Endodermal cell (in vitro differentiated cells): ENCODE data around the gene ABHD10. TPM values are rescaled to one million over a fixed set of nuclear protein-coding genes. Genes with fewer than 3 reads are reported as not detected.

Experiments
- DNase-seq: peaks from one replicate; pipeline ENCODE4 v3.0.0-alpha.2; 2017
- H3K27ac ChIP-seq: 2 replicates; pipeline ENCODE4 v1.5.1; 2013; ENCODE audit warnings: mild to moderate bottlenecking, low read depth, low read length, moderate library complexity
- H3K27me3 ChIP-seq: 2 replicates; pipeline ENCODE4 v1.6.1; 2013; ENCODE audit warnings: mild to moderate bottlenecking, low read length, moderate library complexity; ENCODE audit not compliant: insufficient read depth, control insufficient read depth, poor library complexity, severe bottlenecking
- H3K36me3 ChIP-seq: 2 replicates; pipeline ENCODE4 v1.7.0; 2013; ENCODE audit warnings: mild to moderate bottlenecking, low read length, moderate library complexity; ENCODE audit not compliant: control insufficient read depth, insufficient read depth
- H3K4me1 ChIP-seq: one replicate; pipeline ENCODE4 v1.7.0; 2013; ENCODE audit warnings: low read length; ENCODE audit not compliant: control insufficient read depth, insufficient read depth
- H3K4me3 ChIP-seq: 2 replicates; pipeline ENCODE4 v1.5.1; 2013; ENCODE audit warnings: mild to moderate bottlenecking, low read length, moderate library complexity
- H3K9ac ChIP-seq: 2 replicates; pipeline ENCODE4 v1.6.1; 2013; ENCODE audit warnings: mild to moderate bottlenecking, low read length, moderate library complexity; ENCODE audit not compliant: poor library complexity, severe bottlenecking; ENCODE audit errors: extremely low read depth
- H3K9me3 ChIP-seq: 2 replicates; pipeline ENCODE4 v1.6.1; 2013; ENCODE audit warnings: mild to moderate bottlenecking, low read length, moderate library complexity; ENCODE audit not compliant: control insufficient read depth
- H3K27ac Mint-ChIP-seq: 2 replicates; pipeline ENCODE4 v1.8.0; 2020; ENCODE audit warnings: mixed read lengths
- H3K27me3 Mint-ChIP-seq: 2 replicates; pipeline ENCODE4 v1.8.0; 2021; ENCODE audit warnings: mild to moderate bottlenecking, mixed read lengths; ENCODE audit not compliant: insufficient read depth
- H3K36me3 Mint-ChIP-seq: 2 replicates; pipeline ENCODE4 v1.8.0; 2020; ENCODE audit warnings: low read depth, mixed read lengths
- H3K4me1 Mint-ChIP-seq: 2 replicates; pipeline ENCODE4 v1.8.0; 2020; ENCODE audit warnings: mixed read lengths
- H3K4me3 Mint-ChIP-seq: 2 replicates; pipeline ENCODE4 v1.8.0; 2020; ENCODE audit warnings: mild to moderate bottlenecking, moderate library complexity, mixed read lengths
- H3K9me3 Mint-ChIP-seq: 2 replicates; pipeline ENCODE4 v1.8.0; 2020; ENCODE audit warnings: mild to moderate bottlenecking, mixed read lengths
- WGBS, 2 experiments: methylation state at CpG; one replicate each; pipeline versions ENCODE4 v1.1.5 to v1.1.7; 2013; ENCODE audit warnings: missing lambda C conversion rate in 2 of 2, mixed read lengths in 1 of 2; ENCODE audit not compliant: insufficient coverage in 1 of 2, insufficient read length in 1 of 2; 5-methylcytosine and 5-hydroxymethylcytosine counted together
- total RNA-seq, 2 donors: library from RNA; stranded (reverse); fragmentation: NEBNext Ultra II Directional in 1 of 2; extraction: Animal tissue kit (Norgen Biotek cat#: 25700) in 1 of 2; gene quantifications; 2 replicates in 1 of 2; 3 replicates in 1 of 2; pipeline ENCODE4 v1.2.1, GENCODE V29; 2021
- TF ChIP-seq, protein P1 (sequence below): fragments of 200-600 bp; sonication (generic); conservative IDR thresholded peaks from 2 replicates; pipeline ENCODE4 v1.5.0; 2021; ENCODE audit warnings: antibody characterized with exemption, mild to moderate bottlenecking

Gene ABHD10
- total RNA-seq, 2 donors from 2014 or later = 27.9 to 38.1 TPM

DNA sequence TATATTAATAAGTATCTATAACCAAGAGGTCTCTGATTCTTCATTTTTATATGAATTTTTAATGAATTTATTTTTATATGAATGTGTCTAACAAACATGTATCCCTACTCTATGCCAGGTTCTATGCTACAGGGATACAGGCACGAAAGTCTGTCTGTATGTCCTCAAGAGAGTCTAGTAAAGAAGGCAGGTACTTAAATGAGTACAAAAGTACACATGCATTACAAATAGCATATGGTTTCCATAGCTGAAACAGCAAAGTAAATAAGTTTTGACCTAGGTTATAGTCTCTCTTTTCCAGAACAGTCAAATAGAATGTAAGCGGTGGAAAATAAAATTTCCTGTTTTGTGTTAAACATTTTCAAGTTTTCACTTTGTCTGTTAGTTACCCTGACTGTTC is 13.3 kb upstream of the ABHD10 start:
- H3K36me3 ChIP-seq = peaks cover 68% of the 10 kb centered on the region
- 84 to 98% methylated on average over 2 of the region's 2 CpGs for WGBS, 2 experiments
- Mint-ChIP-seq H3K4me1 (peaks cover 9% of the 10 kb centered on the region), H3K9me3 (no peaks in the 10 kb centered on the region), H3K36me3 (peaks cover 43% of the 10 kb centered on the region), H3K27me3 (no peaks in the 10 kb centered on the region), H3K27ac (no peak overlapping the region), H3K4me3 (no peak overlapping the region)
- no peak overlapping the region for H3K4me3 ChIP-seq
- no peak overlapping the region for H3K27ac ChIP-seq
- DNase-seq = no peak
- no peak overlapping the region for H3K9ac ChIP-seq
- H3K4me1 ChIP-seq = no peaks in the 10 kb centered on the region
- TF ChIP-seq, protein P1, sequence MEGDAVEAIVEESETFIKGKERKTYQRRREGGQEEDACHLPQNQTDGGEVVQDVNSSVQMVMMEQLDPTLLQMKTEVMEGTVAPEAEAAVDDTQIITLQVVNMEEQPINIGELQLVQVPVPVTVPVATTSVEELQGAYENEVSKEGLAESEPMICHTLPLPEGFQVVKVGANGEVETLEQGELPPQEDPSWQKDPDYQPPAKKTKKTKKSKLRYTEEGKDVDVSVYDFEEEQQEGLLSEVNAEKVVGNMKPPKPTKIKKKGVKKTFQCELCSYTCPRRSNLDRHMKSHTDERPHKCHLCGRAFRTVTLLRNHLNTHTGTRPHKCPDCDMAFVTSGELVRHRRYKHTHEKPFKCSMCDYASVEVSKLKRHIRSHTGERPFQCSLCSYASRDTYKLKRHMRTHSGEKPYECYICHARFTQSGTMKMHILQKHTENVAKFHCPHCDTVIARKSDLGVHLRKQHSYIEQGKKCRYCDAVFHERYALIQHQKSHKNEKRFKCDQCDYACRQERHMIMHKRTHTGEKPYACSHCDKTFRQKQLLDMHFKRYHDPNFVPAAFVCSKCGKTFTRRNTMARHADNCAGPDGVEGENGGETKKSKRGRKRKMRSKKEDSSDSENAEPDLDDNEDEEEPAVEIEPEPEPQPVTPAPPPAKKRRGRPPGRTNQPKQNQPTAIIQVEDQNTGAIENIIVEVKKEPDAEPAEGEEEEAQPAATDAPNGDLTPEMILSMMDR = no peak
- no peaks in the 10 kb centered on the region for H3K9me3 ChIP-seq
- H3K27me3 ChIP-seq = no peaks in the 10 kb centered on the region

DNA sequence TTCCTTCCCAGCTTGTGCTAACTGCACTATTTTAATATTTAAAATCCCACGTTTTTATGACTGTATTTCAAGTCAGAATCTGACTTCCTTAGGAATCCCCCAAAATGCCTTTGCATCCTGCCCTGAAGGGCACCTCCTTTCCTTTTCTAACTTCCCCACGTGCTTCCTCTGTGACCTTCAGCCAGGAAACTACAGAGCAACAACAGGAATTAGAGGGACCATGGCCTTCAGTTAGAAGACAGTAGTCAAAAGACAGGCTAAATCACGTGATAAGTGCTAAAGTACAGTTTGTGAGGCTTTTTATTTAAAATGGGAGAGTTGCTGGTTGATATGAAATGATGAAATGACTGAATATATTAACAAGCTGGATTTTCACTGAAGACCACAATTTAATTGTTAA is 11.8 kb upstream of the ABHD10 start:
- no peak for DNase-seq

DNA sequence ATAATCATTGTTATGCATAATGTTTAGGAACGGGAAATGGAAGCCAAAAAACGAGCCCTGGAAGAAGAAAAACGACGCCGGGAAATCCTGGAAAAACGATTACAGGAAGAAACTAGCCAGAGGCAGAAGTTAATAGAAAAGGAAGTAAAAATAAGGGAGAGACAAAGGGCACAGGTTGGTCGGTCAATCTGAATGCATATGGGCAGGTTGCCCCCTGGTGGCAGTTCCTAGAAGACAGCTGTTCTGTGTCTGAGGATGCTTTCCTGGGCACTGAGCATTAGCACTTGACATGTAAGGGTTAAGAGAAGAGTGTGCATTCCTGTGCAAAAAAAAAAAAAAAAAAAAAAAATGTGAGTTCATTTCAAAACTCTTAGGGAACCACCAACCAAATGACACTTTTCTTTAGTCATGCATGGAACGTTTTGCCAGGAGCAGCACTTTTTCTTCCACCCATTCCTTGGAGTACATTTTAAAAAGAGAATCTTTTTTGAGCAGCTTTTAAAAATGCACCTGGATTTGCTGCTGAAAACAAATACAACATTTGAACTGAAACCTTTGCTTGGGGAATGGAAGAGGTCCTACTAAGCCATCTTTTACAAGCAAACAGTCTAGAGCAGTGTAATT is 11.1 kb upstream of the ABHD10 start:
- Histone ChIP-seq H3K27ac (no peak overlapping the region), H3K36me3 (peaks cover 64% of the 10 kb centered on the region), H3K4me3 (no peak overlapping the region), H3K9me3 (no peaks in the 10 kb centered on the region), H3K4me1 (no peaks in the 10 kb centered on the region), H3K9ac (no peak overlapping the region), H3K27me3 (no peaks in the 10 kb centered on the region)
- WGBS, 2 experiments = 8 to 21% methylated on average over 7 to 8 of the region's 8 CpGs
- no peak overlapping the region for H3K4me3 Mint-ChIP-seq
- peaks cover 41% of the 10 kb centered on the region for H3K36me3 Mint-ChIP-seq
- TF ChIP-seq, protein P1 = peak; percentile 94
- peak; percentile 94 for DNase-seq
- no peaks in the 10 kb centered on the region for H3K27me3 Mint-ChIP-seq
- no peaks in the 10 kb centered on the region for H3K9me3 Mint-ChIP-seq
- H3K27ac Mint-ChIP-seq = no peak overlapping the region
- H3K4me1 Mint-ChIP-seq = peaks cover 2% of the 10 kb centered on the region

More for the DNA sequence above, 11.8 kb upstream of the ABHD10 start:
- Histone ChIP-seq H3K9me3 (no peaks in the 10 kb centered on the region), H3K27me3 (no peaks in the 10 kb centered on the region), H3K27ac (no peak overlapping the region), H3K9ac (no peak overlapping the region), H3K4me3 (no peak overlapping the region), H3K4me1 (no peaks in the 10 kb centered on the region), H3K36me3 (peaks cover 65% of the 10 kb centered on the region)
- 34 to 35% methylated on average over 3 of the region's 3 CpGs for WGBS, 2 experiments
- peaks cover 44% of the 10 kb centered on the region for H3K36me3 Mint-ChIP-seq
- H3K9me3 Mint-ChIP-seq = no peaks in the 10 kb centered on the region
- TF ChIP-seq, protein P1 = no peak
- no peak overlapping the region for H3K27ac Mint-ChIP-seq
- H3K4me3 Mint-ChIP-seq = no peak overlapping the region
- no peaks in the 10 kb centered on the region for H3K27me3 Mint-ChIP-seq
- H3K4me1 Mint-ChIP-seq = peaks cover 2% of the 10 kb centered on the region
